GM18907 (cell line): ENCODE measurements around the gene SLC48A1.

ENCODE experiments used
- ATAC-seq: cut with Tn5 transposase; IDR thresholded peaks from one replicate; pipeline ENCODE4 v1.9.1; 2021; ENCODE audit warnings: mild to moderate bottlenecking, moderate library complexity; ENCODE audit not compliant: unreplicated experiment

The SLC48A1 gene

GRCh38 chr12:47776471-47777143, 3.6 kb downstream of the SLC48A1 start:
- no peak for ATAC-seq

GRCh38 chr12:47777151-47777550, 4.1 kb downstream of the SLC48A1 start:
- no peak for ATAC-seq

- ATAC-seq = no peak
These were observed 4.9 kb downstream of the SLC48A1 start for GRCh38 chr12:47777741-47778558.

- ATAC-seq = no peak
These were observed 5.8 kb downstream of the SLC48A1 start for GRCh38 chr12:47778881-47779280.

GRCh38 chr12:47779301-47779942, 6.4 kb downstream of the SLC48A1 start:
- peak; percentile 82 for ATAC-seq

GRCh38 chr12:47779943-47780504, 7.0 kb downstream of the SLC48A1 start:
- ATAC-seq = no peak

- ATAC-seq = no peak
These were observed 8.7 kb downstream of the SLC48A1 start for GRCh38 chr12:47781479-47782371.

GRCh38 chr12:47782372-47782770, 9.3 kb downstream of the SLC48A1 start:
- no peak for ATAC-seq

GRCh38 chr12:47783024-47783755, 10.2 kb downstream of the SLC48A1 start:
- no peak for ATAC-seq

GRCh38 chr12:47783821-47784819, 11.1 kb downstream of the SLC48A1 start:
- ATAC-seq = no peak

GRCh38 chr12:47785036-47785886, 12.2 kb downstream of the SLC48A1 start:
- ATAC-seq = no peak

GRCh38 chr12:47785887-47786661, 13.0 kb downstream of the SLC48A1 start:
- ATAC-seq = no peak

GRCh38 chr12:47786662-47787280, 13.7 kb downstream of the SLC48A1 start:
- no peak for ATAC-seq

- ATAC-seq = no peak
These were observed 14.7 kb downstream of the SLC48A1 start for GRCh38 chr12:47787596-47788319.

GRCh38 chr12:47789141-47789540, 16.1 kb downstream of the SLC48A1 start:
- ATAC-seq = no peak
